Activated CD4-positive, alpha-beta T cell treated with anti-CD3 and anti-CD28 coated beads, Interleukin-2, amount 50 U/mL, for 24 hours (primary cell): ENCODE results near the gene APOB.

Experiments used
- DNase-seq, 2 donors: peaks; one replicate each; pipeline ENCODE4 v3.0.0-alpha.2; 2020; ENCODE audit warnings: low read depth in 1 of 2, low spot score in 1 of 2

The APOB gene

DNA sequence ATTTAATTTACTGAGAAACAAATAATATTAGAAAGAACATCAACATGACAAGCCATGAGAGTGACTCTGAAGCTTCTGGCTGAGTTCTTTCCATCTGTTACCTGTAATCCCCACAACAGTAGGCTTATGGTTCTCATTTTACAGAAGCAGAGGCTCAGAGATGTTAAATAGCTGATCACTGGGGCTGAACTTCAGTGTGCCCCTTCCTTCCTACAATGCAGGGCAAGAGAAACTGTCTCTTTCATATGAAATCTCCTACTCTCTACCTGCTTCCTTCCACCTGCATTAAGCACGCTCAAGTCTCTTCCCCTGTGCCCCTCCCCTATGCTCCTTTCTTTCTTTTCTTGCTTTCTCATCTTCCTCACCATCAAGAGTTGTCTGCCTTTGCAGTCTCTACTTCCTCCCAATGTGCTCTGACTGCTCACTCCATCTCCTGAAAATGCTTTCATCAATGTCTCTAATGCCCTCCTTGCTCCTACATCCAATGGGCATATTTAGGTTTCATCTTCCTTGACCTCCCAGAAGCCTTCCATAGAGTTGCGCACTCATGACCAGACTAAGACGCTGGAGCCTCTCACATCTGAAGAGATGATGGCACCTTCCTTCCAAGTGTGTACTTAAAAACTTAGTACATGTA, 23.7 kb downstream of the APOB start:
- DNase-seq, result no peak

DNA sequence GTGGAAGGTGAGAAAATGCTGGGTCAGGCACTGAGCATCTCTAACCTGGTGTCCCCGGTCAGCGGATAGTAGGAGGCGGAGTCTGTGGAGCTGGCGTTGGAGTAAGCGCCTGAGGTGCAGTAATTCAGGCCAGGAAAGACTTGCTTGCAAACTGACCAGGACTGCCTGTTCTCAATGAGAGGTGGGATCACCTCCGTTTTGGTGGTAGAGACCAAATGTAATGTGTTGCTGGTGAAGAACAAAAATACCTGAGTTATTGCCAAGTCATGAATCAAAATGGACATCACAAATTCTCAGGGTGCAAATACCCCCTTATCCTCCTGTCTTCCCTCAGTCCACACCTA, 24.2 kb downstream of the APOB start:
- no peak for DNase-seq

- DNase-seq, result no peak
Measured at GRCh38 chr2:21019000-21019677, 24.7 kb downstream of the APOB start.

- DNase-seq, result no peak
Measured at GRCh38 chr2:21018290-21018689, 25.6 kb downstream of the APOB start.

- DNase-seq, result no peak
Measured at GRCh38 chr2:21017748-21018276, 26.1 kb downstream of the APOB start.

- DNase-seq, result no peak
Measured at GRCh38 chr2:21015281-21015645, 28.6 kb downstream of the APOB start.

- no peak for DNase-seq
Measured at GRCh38 chr2:21014364-21015280, 29.3 kb downstream of the APOB start.

DNA sequence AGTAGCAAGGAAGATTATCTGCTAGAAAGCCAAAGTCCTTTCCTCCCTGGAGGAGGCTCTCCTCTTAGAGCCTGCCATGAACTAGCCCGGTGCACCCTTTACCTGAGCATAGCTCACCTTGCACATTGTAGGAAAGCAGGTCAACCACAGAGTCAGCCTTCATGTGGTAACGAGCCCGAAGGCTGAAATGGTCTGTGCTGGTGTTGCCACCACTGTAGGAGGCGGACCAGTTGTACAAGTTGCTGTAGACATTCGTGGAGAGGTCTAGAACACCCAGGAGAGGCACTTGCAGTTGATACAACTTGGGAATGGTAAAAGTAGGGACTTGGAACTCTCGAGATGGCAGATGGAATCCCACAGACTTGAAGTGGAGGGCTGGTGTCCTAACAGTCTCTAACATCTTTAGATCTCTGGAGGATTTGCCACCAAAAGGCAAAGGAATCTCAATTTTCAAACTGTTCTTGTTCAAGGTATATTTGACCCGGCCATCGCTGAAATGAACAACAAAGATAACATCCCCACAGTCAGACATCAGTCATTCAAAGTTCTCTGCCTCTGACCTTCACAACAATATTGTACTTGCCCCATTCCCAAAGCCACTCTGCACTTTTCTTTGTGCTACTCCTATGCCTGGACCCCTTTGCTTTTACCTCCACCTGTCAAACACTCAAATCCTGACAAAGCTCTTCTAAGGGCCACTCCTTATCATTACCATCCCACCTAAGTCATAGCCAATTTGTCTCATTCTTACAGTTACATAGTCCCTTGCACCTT, 30.6 kb downstream of the APOB start:
- no peak for DNase-seq

DNA sequence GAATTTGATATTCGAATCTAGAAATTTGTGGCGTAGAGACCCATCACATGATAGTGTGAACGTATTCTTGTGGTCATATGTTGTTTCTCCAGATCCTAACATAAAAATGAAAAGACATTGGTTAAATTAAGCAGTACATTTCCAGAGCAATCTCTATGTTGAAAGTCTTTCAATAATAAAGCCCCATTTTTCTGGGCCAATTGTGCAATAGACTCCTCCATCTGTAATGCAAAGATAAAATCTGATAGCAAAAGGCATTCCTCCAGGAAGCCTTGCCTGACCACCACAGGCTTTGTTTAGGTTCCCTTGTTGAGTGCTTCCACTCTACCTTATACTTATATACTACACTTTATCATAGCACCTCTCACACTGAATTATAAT, 31.3 kb downstream of the APOB start:
- DNase-seq, result no peak

GRCh38 chr2:21011876-21012556, 31.9 kb downstream of the APOB start:
- no peak for DNase-seq

GRCh38 chr2:21011453-21011852, 32.4 kb downstream of the APOB start:
- DNase-seq, result no peak

DNA sequence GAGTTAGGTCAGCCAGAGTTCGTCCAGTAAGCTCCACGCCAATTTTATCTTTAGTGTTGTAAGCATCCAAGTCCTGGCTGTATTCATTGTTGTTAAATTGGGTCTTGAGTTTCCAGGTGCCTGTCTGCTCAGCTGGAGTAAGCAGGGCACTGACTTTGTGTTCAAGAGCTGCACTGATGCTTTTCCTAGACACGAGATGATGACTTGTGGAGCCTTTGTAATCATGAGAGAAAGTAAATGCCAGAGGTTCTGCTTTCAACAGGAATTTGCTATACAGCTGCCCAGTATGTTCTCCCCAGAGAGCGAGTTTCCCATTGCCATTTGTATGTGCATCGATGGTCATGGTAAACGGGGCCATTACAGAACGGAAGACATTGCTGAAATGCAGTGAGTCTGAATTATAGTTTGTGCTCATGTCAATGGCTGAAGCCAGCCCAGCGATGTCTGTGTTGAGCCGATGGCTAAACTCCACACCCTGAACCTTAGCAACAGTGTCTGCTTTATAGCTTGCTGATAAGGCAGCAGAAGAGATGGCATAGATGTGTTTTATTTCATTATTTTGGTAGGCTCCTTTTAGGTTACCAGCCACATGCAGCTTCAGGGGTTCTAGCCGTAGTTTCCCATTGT, 32.9 kb downstream of the APOB start:
- no peak for DNase-seq

GRCh38 chr2:21009662-21010225, 34.1 kb downstream of the APOB start:
- DNase-seq, result no peak

GRCh38 chr2:21008790-21009661, 34.8 kb downstream of the APOB start:
- DNase-seq, result no peak

GRCh38 chr2:21008014-21008789, 35.7 kb downstream of the APOB start:
- no peak for DNase-seq

GRCh38 chr2:21007129-21008013, 36.5 kb downstream of the APOB start:
- no peak for DNase-seq
